Measurements from ENCODE around the gene RSRC2. TPM values are rescaled to one million over a fixed set of nuclear protein-coding genes. Genes with fewer than 3 reads are reported as not detected.

The RSRC2 gene
- total RNA-seq, 2 experiments from 2014 or later, result 79.6 to 82.3 TPM

- Mint-ChIP-seq H3K4me1 (peaks cover 4% of the 10 kb centered on the region), H3K36me3 (ENCODE audit: low read depth) (peaks cover 34% of the 10 kb centered on the region), H3K9me3 (no peaks in the 10 kb centered on the region), H3K4me3 (no peak overlapping the region), H3K27me3 (no peaks in the 10 kb centered on the region), H3K27ac (no peak overlapping the region)
- CTCF ChIA-PET, result interaction anchor here (0.6 to 2.6 kb wide), 4 partner anchors 13 to 445 kb away, joined by 3 to 9 read pairs (median 4); partner anchors contain the start of gene ZCCHC8
- POLR2A ChIA-PET, result no interaction called here
- DNase-seq, result no peak
Measured at GRCh38 chr12:122537021-122537420, 10.3 kb upstream of the RSRC2 start.

DNA sequence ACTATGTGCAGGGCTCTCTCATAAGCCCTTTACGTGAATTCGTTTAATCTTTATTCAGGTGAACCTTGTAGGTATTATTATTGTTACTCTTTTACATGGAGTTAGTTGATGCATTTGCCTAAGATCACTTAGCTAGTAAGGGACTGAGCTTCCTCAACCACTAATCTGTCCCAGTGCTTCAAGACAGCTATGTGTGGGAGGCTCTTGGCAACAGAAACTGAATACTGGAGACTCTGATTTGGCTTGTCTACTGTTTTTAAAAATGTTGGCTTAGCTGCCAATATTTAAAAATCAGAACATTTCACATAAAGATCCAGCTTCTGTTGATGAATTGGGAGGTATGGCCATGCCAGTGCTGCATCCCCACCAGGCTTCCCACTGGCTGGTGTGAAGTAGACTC is 7.1 kb upstream of the RSRC2 start:
- no peak overlapping the region for H3K27ac Mint-ChIP-seq
- CTCF ChIA-PET, result interaction anchor here (0.6 to 2.2 kb wide), 4 partner anchors 8 to 81 kb away, joined by 3 to 9 read pairs (median 4); no protein-coding TSS in a partner anchor
- no peak overlapping the region for H3K4me3 Mint-ChIP-seq
- peaks cover 6% of the 10 kb centered on the region for H3K4me1 Mint-ChIP-seq
- peaks cover 42% of the 10 kb centered on the region for H3K36me3 Mint-ChIP-seq (ENCODE audit: low read depth)
- POLR2A ChIA-PET, result interaction anchor here (1.4 kb wide), 1 partner anchor 32 kb away, joined by 3 read pairs; no protein-coding TSS in a partner anchor
- no peaks in the 10 kb centered on the region for H3K9me3 Mint-ChIP-seq
- H3K27me3 Mint-ChIP-seq, result no peaks in the 10 kb centered on the region
- DNase-seq, result no peak

- no peak for DNase-seq
- H3K27ac Mint-ChIP-seq, result no peak overlapping the region
- H3K27me3 Mint-ChIP-seq, result no peaks in the 10 kb centered on the region
- H3K9me3 Mint-ChIP-seq, result no peaks in the 10 kb centered on the region
- peaks cover 18% of the 10 kb centered on the region for H3K4me1 Mint-ChIP-seq
- peaks cover 46% of the 10 kb centered on the region for H3K36me3 Mint-ChIP-seq (ENCODE audit: low read depth)
- CTCF ChIA-PET, result interaction anchor here (0.8 to 1.7 kb wide), 2 partner anchors 26 to 54 kb away, joined by 3 to 4 read pairs; no protein-coding TSS in a partner anchor
- POLR2A ChIA-PET, result interaction anchor here (0.5 kb wide), 1 partner anchor 186 kb away, joined by 6 read pairs; no protein-coding TSS in a partner anchor
- H3K4me3 Mint-ChIP-seq, result no peak overlapping the region
Measured at GRCh38 chr12:122528992-122529391, 2.3 kb upstream of the RSRC2 start.

- H3K36me3 Mint-ChIP-seq (ENCODE audit: low read depth), result peaks cover 48% of the 10 kb centered on the region
- CTCF ChIA-PET, result interaction anchor here (0.8 to 2.1 kb wide), 3 partner anchors 25 to 54 kb away, joined by 3 to 6 read pairs (median 4); partner anchors contain the start of gene ZCCHC8
- no peaks in the 10 kb centered on the region for H3K9me3 Mint-ChIP-seq
- POLR2A ChIA-PET, result interaction anchor here (0.5 kb wide), 1 partner anchor 185 kb away, joined by 6 read pairs; no protein-coding TSS in a partner anchor
- H3K27me3 Mint-ChIP-seq, result no peaks in the 10 kb centered on the region
- no peak overlapping the region for H3K27ac Mint-ChIP-seq
- peaks cover 22% of the 10 kb centered on the region for H3K4me1 Mint-ChIP-seq
- H3K4me3 Mint-ChIP-seq, result no peak overlapping the region
- DNase-seq, result no peak
Measured at GRCh38 chr12:122528582-122528981, 1.8 kb upstream of the RSRC2 start.

GRCh38 chr12:122527478-122527944 is 775 bp upstream of the RSRC2 start:
- Mint-ChIP-seq H3K9me3 (no peaks in the 10 kb centered on the region), H3K4me3 (no peak overlapping the region), H3K4me1 (peaks cover 29% of the 10 kb centered on the region), H3K27ac (no peak overlapping the region), H3K27me3 (no peaks in the 10 kb centered on the region), H3K36me3 (ENCODE audit: low read depth) (peaks cover 47% of the 10 kb centered on the region)
- peak; percentile 61 for DNase-seq
- CTCF ChIA-PET, result interaction anchor here (0.6 to 2.1 kb wide), 6 partner anchors 19 to 644 kb away, joined by 3 to 8 read pairs (median 4); partner anchors contain the start of gene ZCCHC8
- POLR2A ChIA-PET, result interaction anchor here (0.6 to 2.1 kb wide), 2 partner anchors 24 to 27 kb away, joined by 3 to 25 read pairs; partner anchors contain the start of gene ZCCHC8

- CTCF ChIA-PET, result interaction anchor here (0.6 to 1.5 kb wide), 3 partner anchors 11 to 24 kb away, joined by 3 to 5 read pairs (median 4); no protein-coding TSS in a partner anchor
- Mint-ChIP-seq H3K27me3 (no peaks in the 10 kb centered on the region), H3K4me3 (peak overlapping the region; percentile 95), H3K9me3 (no peaks in the 10 kb centered on the region), H3K36me3 (ENCODE audit: low read depth) (peaks cover 56% of the 10 kb centered on the region), H3K27ac (peak overlapping the region; percentile 60), H3K4me1 (peaks cover 51% of the 10 kb centered on the region)
- no peak for DNase-seq
- POLR2A ChIA-PET, result no interaction called here
Measured at GRCh38 chr12:122523846-122524718, 2.7 kb downstream of the RSRC2 start.

- ChIA-PET CTCF (interaction anchor here (0.7 to 1.0 kb wide), 2 partner anchors 11 to 39 kb away, joined by 3 to 5 read pairs; no protein-coding TSS in a partner anchor), POLR2A (no interaction called here)
- Mint-ChIP-seq H3K9me3 (no peaks in the 10 kb centered on the region), H3K27ac (peak overlapping the region; percentile 14), H3K36me3 (ENCODE audit: low read depth) (peaks cover 60% of the 10 kb centered on the region), H3K27me3 (no peaks in the 10 kb centered on the region), H3K4me3 (peak overlapping the region; percentile 95), H3K4me1 (peaks cover 56% of the 10 kb centered on the region)
- DNase-seq, result no peak
Measured at GRCh38 chr12:122523280-122523679, 3.5 kb downstream of the RSRC2 start.

DNA sequence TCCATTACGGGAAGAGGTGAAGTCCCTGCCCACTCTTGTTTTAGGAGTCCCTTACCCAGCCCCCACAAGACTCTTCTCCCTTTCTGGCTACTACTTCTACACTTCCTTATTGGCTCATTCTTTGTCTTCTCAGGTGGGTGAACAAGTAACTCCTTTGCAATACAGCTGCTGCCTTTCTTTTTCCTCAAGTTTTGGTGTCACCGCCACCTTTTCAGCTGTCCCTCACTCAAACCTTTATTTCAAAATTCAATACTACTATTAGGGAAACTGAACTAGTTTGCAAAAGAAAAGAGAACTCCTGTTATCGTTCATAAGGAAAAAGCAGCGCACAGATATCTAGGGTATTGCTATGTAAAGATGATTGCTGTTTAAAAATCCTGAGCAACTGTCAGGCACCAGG is 6.1 kb downstream of the RSRC2 start:
- Mint-ChIP-seq H3K27ac (no peak overlapping the region), H3K4me1 (peaks cover 73% of the 10 kb centered on the region)

DNA sequence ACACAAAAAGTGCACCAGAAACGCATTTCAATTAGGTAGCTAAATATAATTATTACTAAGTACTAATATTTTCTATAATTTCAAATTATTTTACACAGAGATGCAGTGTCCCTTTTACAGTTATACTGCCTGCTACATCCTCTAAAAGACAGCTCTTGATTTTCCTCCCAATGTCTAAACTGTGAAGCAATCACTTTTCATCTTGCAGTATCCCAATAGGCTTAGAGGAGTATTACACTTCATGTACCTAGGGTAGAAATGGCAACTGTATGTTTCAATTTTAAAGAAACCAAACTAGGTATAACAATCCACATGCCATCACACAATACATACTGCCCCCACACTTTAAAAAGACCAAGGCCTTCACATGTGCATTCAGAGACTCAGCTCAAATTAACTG is 7.3 kb downstream of the RSRC2 start:
- H3K4me3 Mint-ChIP-seq, result no peak overlapping the region
- CTCF ChIA-PET, result interaction anchor here (1.3 kb wide), 1 partner anchor 8 kb away, joined by 6 read pairs; no protein-coding TSS in a partner anchor
- no peak overlapping the region for H3K27ac Mint-ChIP-seq
- POLR2A ChIA-PET, result interaction anchor here (0.6 kb wide), 1 partner anchor 23 kb away, joined by 3 read pairs; no protein-coding TSS in a partner anchor
- no peaks in the 10 kb centered on the region for H3K9me3 Mint-ChIP-seq
- H3K27me3 Mint-ChIP-seq, result no peaks in the 10 kb centered on the region
- H3K4me1 Mint-ChIP-seq, result peaks cover 71% of the 10 kb centered on the region
- no peak for DNase-seq
- peaks cover 82% of the 10 kb centered on the region for H3K36me3 Mint-ChIP-seq (ENCODE audit: low read depth)

More for the DNA sequence above, 6.1 kb downstream of the RSRC2 start:
- DNase-seq, result no peak
- peaks cover 81% of the 10 kb centered on the region for H3K36me3 Mint-ChIP-seq (ENCODE audit: low read depth)
- H3K4me3 Mint-ChIP-seq, result no peak overlapping the region
- ChIA-PET POLR2A (no interaction called here), CTCF (interaction anchor here (1.1 to 1.3 kb wide), 3 partner anchors 9 to 30 kb away, joined by 3 to 6 read pairs (median 3); no protein-coding TSS in a partner anchor)
- no peaks in the 10 kb centered on the region for H3K9me3 Mint-ChIP-seq
- no peaks in the 10 kb centered on the region for H3K27me3 Mint-ChIP-seq

DNA sequence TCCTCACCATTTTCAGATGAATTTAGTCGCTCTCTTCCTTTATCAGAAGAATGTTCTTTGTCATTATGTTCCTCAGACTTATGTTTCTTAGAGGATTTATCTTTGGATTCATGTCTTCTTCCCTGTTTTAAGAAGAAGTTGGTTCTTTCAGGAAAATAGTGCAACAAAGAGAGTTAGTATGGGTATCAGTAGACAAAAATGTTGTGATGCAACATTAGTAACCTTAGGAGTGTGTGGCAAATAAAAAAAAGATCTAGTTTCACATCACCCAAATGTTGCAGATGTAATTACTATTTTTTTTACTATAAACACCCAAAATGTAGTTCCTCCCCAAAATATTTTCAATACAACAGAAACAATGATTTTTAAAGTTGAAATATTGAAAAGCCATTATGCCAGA is 7.8 kb downstream of the RSRC2 start:
- no peak for DNase-seq
- no peaks in the 10 kb centered on the region for H3K27me3 Mint-ChIP-seq
- H3K27ac Mint-ChIP-seq, result peak overlapping the region; percentile 20
- POLR2A ChIA-PET, result interaction anchor here (0.6 kb wide), 1 partner anchor 23 kb away, joined by 3 read pairs; no protein-coding TSS in a partner anchor
- peaks cover 66% of the 10 kb centered on the region for H3K4me1 Mint-ChIP-seq
- H3K9me3 Mint-ChIP-seq, result no peaks in the 10 kb centered on the region
- H3K36me3 Mint-ChIP-seq (ENCODE audit: low read depth), result peaks cover 81% of the 10 kb centered on the region
- H3K4me3 Mint-ChIP-seq, result no peak overlapping the region
- CTCF ChIA-PET, result no interaction called here

DNA sequence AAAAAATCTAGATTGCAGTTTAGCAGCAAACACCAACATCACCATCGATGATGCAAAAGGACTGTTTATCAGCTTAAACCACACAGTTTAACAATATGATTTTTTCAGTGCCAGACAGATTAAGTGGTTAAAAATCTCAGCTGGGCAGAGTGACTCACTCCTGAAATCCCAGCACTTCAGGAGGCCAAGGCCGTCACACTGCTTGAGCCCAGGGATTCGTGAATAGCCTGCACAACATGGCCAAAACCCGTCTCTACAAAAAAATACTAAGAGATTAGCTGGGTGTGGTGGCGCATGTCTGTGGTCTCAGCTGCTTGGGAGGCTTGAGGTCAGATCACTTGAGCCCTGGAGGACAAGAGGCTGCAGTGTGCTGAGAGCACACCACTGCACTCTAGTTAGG is 8.9 kb downstream of the RSRC2 start:
- ChIA-PET POLR2A (interaction anchor here (0.6 kb wide), 1 partner anchor 17 kb away, joined by 3 read pairs; the partner anchor contains the start of gene ZCCHC8), CTCF (interaction anchor here (0.6 to 1.1 kb wide), 4 partner anchors 10 to 63 kb away, joined by 3 to 4 read pairs (median 3); no protein-coding TSS in a partner anchor)
- DNase-seq, result no peak
- H3K36me3 Mint-ChIP-seq (ENCODE audit: low read depth), result peaks cover 79% of the 10 kb centered on the region
- H3K9me3 Mint-ChIP-seq, result no peaks in the 10 kb centered on the region
- no peak overlapping the region for H3K27ac Mint-ChIP-seq
- H3K4me3 Mint-ChIP-seq, result no peak overlapping the region
- H3K27me3 Mint-ChIP-seq, result no peaks in the 10 kb centered on the region
- H3K4me1 Mint-ChIP-seq, result peaks cover 57% of the 10 kb centered on the region

GRCh38 chr12:122516544-122517361 is 10.0 kb downstream of the RSRC2 start:
- DNase-seq, result no peak
- Mint-ChIP-seq H3K36me3 (ENCODE audit: low read depth) (peaks cover 78% of the 10 kb centered on the region), H3K27ac (peak overlapping the region; percentile 25), H3K4me3 (no peak overlapping the region), H3K4me1 (peaks cover 51% of the 10 kb centered on the region), H3K9me3 (no peaks in the 10 kb centered on the region), H3K27me3 (no peaks in the 10 kb centered on the region)
- ChIA-PET CTCF (no interaction called here), POLR2A (no interaction called here)

Measured in activated CD4-positive, alpha-beta T cell treated with anti-CD3 and anti-CD28 coated beads, Interleukin-2, amount 10 ng/mL, durations not matched to agents 7 days and 5 days (primary cell).